Lung microvascular endothelial cell (primary cell): ENCODE data around the gene AGO3. TPM values are rescaled to one million over a fixed set of nuclear protein-coding genes. Genes with fewer than 3 reads are reported as not detected.

ENCODE experiments used
- DNase-seq, 2 donors: peaks; one replicate each; pipeline versions ENCODE4 v3.0.0 to v3.0.0-alpha.2; 2010; ENCODE audit warnings: low read depth in 2 of 2
- total RNA-seq: library from RNA; depleted of rRNA; stranded (reverse); fragments of >200 nt; gene quantifications from 2 replicates; pipeline ENCODE4 v1.2.1, GENCODE V29; 2014

AGO3 gene
- total RNA-seq, 1 donor from 2014 or later: 8.5 TPM

- no peak for DNase-seq
Measured at GRCh38 chr1:36119456-36119855, 188.6 kb downstream of the AGO3 start.

Other genes starting within 250 kb of the AGO3 start
- gene C1orf216, start 212.2 kb upstream of the AGO3 start, total RNA-seq: 12.2 and 17.1 TPM in 2 replicates
- gene CLSPN, start 161.1 kb upstream of the AGO3 start, total RNA-seq: 3.0 and 7.6 TPM in 2 replicates
- gene AGO4, start 123.1 kb upstream of the AGO3 start, total RNA-seq: 22.4 and 37.9 TPM in 2 replicates
- gene AGO1, start 47.9 kb upstream of the AGO3 start, total RNA-seq: 8.1 and 8.3 TPM in 2 replicates
- 0.20 and 0.22 TPM in 2 replicates for gene TEKT2, start 153.0 kb downstream of the AGO3 start, total RNA-seq
- gene ADPRS, start 157.8 kb downstream of the AGO3 start, total RNA-seq: 26.4 and 38.1 TPM in 2 replicates
- gene COL8A2, start 194.1 kb downstream of the AGO3 start, total RNA-seq: 0.44 and 1.6 TPM in 2 replicates
- 72.1 and 85.3 TPM in 2 replicates for gene TRAPPC3, start 218.4 kb downstream of the AGO3 start, total RNA-seq
- 42.7 and 44.2 TPM in 2 replicates for gene MAP7D1, start 225.1 kb downstream of the AGO3 start, total RNA-seq